Endothelial cell of umbilical vein (primary cell): ENCODE results near the gene SUFU. TPM values are rescaled to one million over a fixed set of nuclear protein-coding genes. Genes with fewer than 3 reads are reported as not detected.

Experiments
- BruUV-seq: library from RNA; stranded (reverse); fragments of 400-500 nt; replicated peaks from 2 replicates; lab custom pipeline; 2021; lab: Mats Ljungman, UMichigan
- CTCF ChIA-PET: fragments of 300-600, 350-600 bp; sonication (Branson Sonifier 250); formaldehyde crosslinking; loops from one replicate; lab custom pipeline; 2021; ENCODE audit warnings: antibody characterized with exemption, inconsistent platforms; lab: Charles Lee
- POLR2A ChIA-PET: fragments of 300-600, 350-600 bp; sonication (Branson Sonifier 250); formaldehyde crosslinking; loops from one replicate; lab custom pipeline; 2021; ENCODE audit warnings: antibody characterized with exemption, inconsistent platforms; lab: Charles Lee
- DNase-seq: peaks from one replicate; pipeline ENCODE4 v3.0.0-alpha.2; 2011; ENCODE audit warnings: low read depth, low spot score
- FAIRE-seq: peaks from 2 replicates; lab custom pipeline; 2011; peaks lifted over from hg19 to GRCh38; lab: Jason Lieb, UNC
- H2AFZ ChIP-seq: 2 replicates; pipeline ENCODE4 v1.6.0; 2012; ENCODE audit warnings: low read depth, low read length, control low read depth, inconsistent platforms
- H3K27ac ChIP-seq: 2 replicates; pipeline ENCODE4 v1.5.1; 2011; ENCODE audit warnings: low read depth, mild to moderate bottlenecking, control low read depth, low read length, moderate library complexity; ENCODE audit not compliant: insufficient read depth
- H3K27me3 ChIP-seq, 2 experiments: 2 replicates each; pipeline versions ENCODE4 v1.6.0 to v1.6.1; 2011; ENCODE audit warnings: low read length in 2 of 2, mixed read lengths in 1 of 2; ENCODE audit not compliant: control insufficient read depth in 2 of 2, insufficient read depth in 2 of 2
- H3K36me3 ChIP-seq, 2 experiments: 2 replicates in 1 of 2; 3 replicates in 1 of 2; pipeline ENCODE4 v1.5.1; 2011; ENCODE audit warnings: low read length in 2 of 2, mild to moderate bottlenecking in 1 of 2, moderate library complexity in 1 of 2; ENCODE audit not compliant: control insufficient read depth in 2 of 2, insufficient read depth in 2 of 2; ENCODE audit errors: extremely low read depth in 1 of 2
- H3K4me1 ChIP-seq: 3 replicates; pipeline ENCODE4 v1.5.1; 2011; ENCODE audit warnings: mild to moderate bottlenecking, low read length; ENCODE audit not compliant: control insufficient read depth, insufficient read depth; ENCODE audit errors: extremely low read depth
- H3K4me2 ChIP-seq: 2 replicates; pipeline ENCODE4 v1.6.1; 2011; ENCODE audit warnings: low read length, control low read depth, mixed read lengths; ENCODE audit not compliant: insufficient read depth
- H3K4me3 ChIP-seq, 3 experiments: fragments of 200-600 bp in 1 of 3; sonication (generic), shearing (Covaris generic) in 1 of 3; replicated peaks in 1 of 3; 2 replicates each; pipeline ENCODE4 v1.5.1; 2011 to 2016; ENCODE audit warnings: control low read depth in 3 of 3, low read length in 3 of 3, mild to moderate bottlenecking in 2 of 3, inconsistent platforms in 1 of 3, low read depth in 1 of 3, moderate library complexity in 1 of 3; ENCODE audit not compliant: insufficient read depth in 1 of 3
- H3K79me2 ChIP-seq: 2 replicates; pipeline ENCODE4 v1.6.0; 2012; ENCODE audit warnings: low read length, inconsistent platforms; ENCODE audit not compliant: control insufficient read depth, insufficient read depth
- H3K9ac ChIP-seq: replicated peaks from 2 replicates; pipeline ENCODE3; 2011; ENCODE audit warnings: low read length, control low read depth; ENCODE audit not compliant: insufficient read depth; ENCODE audit errors: extremely low read depth
- H3K9me1 ChIP-seq: replicated peaks from 3 replicates; pipeline ENCODE4 v1.6.0; 2011; ENCODE audit warnings: mild to moderate bottlenecking, low read length; ENCODE audit not compliant: control insufficient read depth, insufficient read depth; ENCODE audit errors: extremely low read depth
- H3K9me3 ChIP-seq: replicated peaks from 2 replicates; pipeline ENCODE4 v1.5.1; 2012; ENCODE audit warnings: low read length, inconsistent platforms; ENCODE audit not compliant: control insufficient read depth, insufficient read depth
- H4K20me1 ChIP-seq: replicated peaks from 2 replicates; pipeline ENCODE3; 2011; ENCODE audit warnings: mild to moderate bottlenecking, low read length; ENCODE audit not compliant: control insufficient read depth, insufficient read depth; ENCODE audit errors: extremely low read depth
- FOS ChIP-seq: IDR thresholded peaks from 2 replicates; pipeline ENCODE4 v1.6.1; 2011; ENCODE audit warnings: mild to moderate bottlenecking, low read length, moderate library complexity, borderline replicate concordance; ENCODE audit not compliant: insufficient read depth
- GATA2 ChIP-seq: IDR thresholded peaks from 2 replicates; pipeline ENCODE4 v1.7.0; 2011; ENCODE audit warnings: low read depth, mild to moderate bottlenecking, moderate library complexity, mixed read lengths, low read length; ENCODE audit not compliant: insufficient read length, insufficient read depth
- JUN ChIP-seq: IDR thresholded peaks from 2 replicates; pipeline ENCODE4 v1.6.1; 2011; ENCODE audit warnings: borderline replicate concordance, low read depth; ENCODE audit not compliant: insufficient read length, insufficient read depth
- MYC ChIP-seq: IDR thresholded peaks from one replicate; pipeline ENCODE4 v1.6.1; 2011; ENCODE audit warnings: mild to moderate bottlenecking, low read depth, low read length
- POLR2A ChIP-seq: IDR thresholded peaks from 2 replicates; pipeline ENCODE4 v1.6.1; 2012; ENCODE audit warnings: low read depth, mild to moderate bottlenecking, control low read depth, low read length
- POLR2AphosphoS5 ChIP-seq: IDR thresholded peaks from 2 replicates; pipeline ENCODE4 v1.6.1; 2012; ENCODE audit warnings: low read depth, mild to moderate bottlenecking, control low read depth, low read length, moderate library complexity; ENCODE audit not compliant: insufficient read depth
- dilution Hi-C: fragments of 300-500 bp; cut with MboI; formaldehyde crosslinking; loops from one replicate; pipeline ENCODE4 v1.15.0; 2019; ENCODE audit warnings: low sequenced_read_pairs; ENCODE audit not compliant: extremely low pct_ligation_motif_present
- intact Hi-C: fragments of 100-400 bp; cut with micrococcal nuclease; formaldehyde crosslinking; loops from one replicate; pipeline ENCODE4 v1.10.0; 2022
- polyA plus RNA-seq, 4 experiments: library from polyadenylated mRNA; depleted of rRNA in 3 of 4; stranded (reverse) in 3 of 4; unstranded in 1 of 4; fragments of >200 nt; gene quantifications; 2 replicates each; pipeline versions ENCODE4 v1.2.1 to v1.2.3, GENCODE V29; 2011 to 2012; ENCODE audit warnings: missing spikeins in 1 of 4
- total RNA-seq: library from RNA; stranded (reverse); gene quantifications from 2 replicates; pipeline ENCODE4 v1.2.3, GENCODE V29; 2021
- TF ChIP-seq, protein P1 (sequence below), 2 donors: IDR thresholded peaks; 1 replicate in 1 of 2; 2 replicates in 1 of 2; pipeline ENCODE4 v1.5.1; 2011; ENCODE audit warnings: low read length in 2 of 2, mild to moderate bottlenecking in 2 of 2, moderate library complexity in 2 of 2, control low read depth in 1 of 2, inconsistent platforms in 1 of 2, low read depth in 1 of 2; ENCODE audit not compliant: insufficient read depth in 1 of 2; ENCODE audit errors: extremely low read depth in 1 of 2
- TF ChIP-seq, protein P2 (sequence below): IDR thresholded peaks from 2 replicates; pipeline ENCODE4 v1.6.1; 2011; ENCODE audit not compliant: insufficient read depth, insufficient read length

SUFU gene
- total and polyA plus RNA-seq, 2 donors (not counting 3 experiments of a cell fraction or from before 2014, with no cell fraction given) = 10.1 to 16.3 TPM

DNA sequence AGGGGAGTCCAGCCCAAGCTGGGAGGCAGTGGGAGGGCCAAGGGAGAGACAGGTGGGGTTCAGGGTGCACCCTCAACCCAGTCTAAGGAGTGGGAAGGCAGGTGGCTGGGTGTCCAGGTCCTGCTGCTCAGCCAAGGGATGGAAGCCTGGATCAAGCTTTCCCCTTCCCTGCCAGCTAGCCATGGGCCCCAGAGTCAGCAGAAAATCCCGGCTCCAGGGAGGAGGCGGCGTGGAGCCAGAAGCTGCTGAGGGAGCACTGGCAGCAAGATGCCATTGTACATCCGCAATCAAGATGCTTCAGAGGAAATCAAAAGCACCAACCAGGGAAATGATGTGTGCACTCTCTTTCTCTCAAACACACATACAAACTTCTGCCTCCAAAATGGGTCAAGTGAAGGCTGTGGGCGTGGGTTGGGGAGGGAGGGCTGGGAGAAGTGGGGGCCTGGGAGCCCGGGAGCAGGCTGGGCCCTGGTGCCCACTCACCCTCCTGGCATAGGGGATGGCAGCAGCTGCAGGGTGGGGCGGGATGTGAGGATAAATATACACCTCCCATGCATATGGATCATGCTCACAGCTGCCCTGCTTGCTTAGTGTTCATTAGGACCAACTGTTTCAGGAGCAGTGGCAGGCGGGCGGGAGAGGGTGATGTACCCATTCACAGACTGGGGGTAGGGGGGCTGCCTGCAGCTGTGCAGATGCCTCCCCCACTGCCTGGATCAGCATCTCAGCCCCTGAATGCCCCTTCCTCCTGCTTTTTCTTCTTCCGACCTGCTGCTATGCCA, 164.7 kb downstream of the SUFU start:
- Histone ChIP-seq H3K27me3 (no peaks in the 10 kb centered on the region), H3K4me3 (no peak overlapping the region), H3K79me2 (no peaks in the 10 kb centered on the region), H3K9me1 (no peaks in the 10 kb centered on the region), H2AFZ (no peak overlapping the region), H3K36me3 (no peaks in the 10 kb centered on the region), H4K20me1 (no peaks in the 10 kb centered on the region), H3K4me1 (peaks cover under 1% of the 10 kb centered on the region), H3K9me3 (no peaks in the 10 kb centered on the region), H3K27ac (no peak overlapping the region), H3K9ac (no peak overlapping the region), H3K4me2 (no peak overlapping the region)
- dilution Hi-C loops = no loop called here
- ChIA-PET CTCF (interaction anchor here (0.5 to 2.7 kb wide), 13 partner anchors 8 to 848 kb away, joined by 3 to 26 read pairs (median 7); partner anchors contain the start of genes ACTR1A, ARL3, SFXN2 and SUFU), POLR2A (no interaction called here)
- FAIRE-seq (no peak), DNase-seq (no peak)
- BruUV-seq = no TSS peak
- intact Hi-C loops = no loop called here
- TF ChIP-seq POLR2A (no peak), GATA2 (no peak), POLR2AphosphoS5 (no peak), JUN (no peak), MYC (no peak), FOS (no peak)
- TF ChIP-seq, protein P1, sequence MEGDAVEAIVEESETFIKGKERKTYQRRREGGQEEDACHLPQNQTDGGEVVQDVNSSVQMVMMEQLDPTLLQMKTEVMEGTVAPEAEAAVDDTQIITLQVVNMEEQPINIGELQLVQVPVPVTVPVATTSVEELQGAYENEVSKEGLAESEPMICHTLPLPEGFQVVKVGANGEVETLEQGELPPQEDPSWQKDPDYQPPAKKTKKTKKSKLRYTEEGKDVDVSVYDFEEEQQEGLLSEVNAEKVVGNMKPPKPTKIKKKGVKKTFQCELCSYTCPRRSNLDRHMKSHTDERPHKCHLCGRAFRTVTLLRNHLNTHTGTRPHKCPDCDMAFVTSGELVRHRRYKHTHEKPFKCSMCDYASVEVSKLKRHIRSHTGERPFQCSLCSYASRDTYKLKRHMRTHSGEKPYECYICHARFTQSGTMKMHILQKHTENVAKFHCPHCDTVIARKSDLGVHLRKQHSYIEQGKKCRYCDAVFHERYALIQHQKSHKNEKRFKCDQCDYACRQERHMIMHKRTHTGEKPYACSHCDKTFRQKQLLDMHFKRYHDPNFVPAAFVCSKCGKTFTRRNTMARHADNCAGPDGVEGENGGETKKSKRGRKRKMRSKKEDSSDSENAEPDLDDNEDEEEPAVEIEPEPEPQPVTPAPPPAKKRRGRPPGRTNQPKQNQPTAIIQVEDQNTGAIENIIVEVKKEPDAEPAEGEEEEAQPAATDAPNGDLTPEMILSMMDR (IDR thresholded peaks at IDR 0.05; ENCODE audit: extremely low read depth in 1 of 2, insufficient read depth in 1 of 2, low read depth in 1 of 2, low read length in 2 of 2) = no peak
- TF ChIP-seq, protein P2, sequence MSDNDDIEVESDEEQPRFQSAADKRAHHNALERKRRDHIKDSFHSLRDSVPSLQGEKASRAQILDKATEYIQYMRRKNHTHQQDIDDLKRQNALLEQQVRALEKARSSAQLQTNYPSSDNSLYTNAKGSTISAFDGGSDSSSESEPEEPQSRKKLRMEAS = no peak
